CD4-positive, CD25-positive, alpha-beta regulatory T cell (primary cell): Measurements from ENCODE around the gene ALK. TPM values are rescaled to one million over a fixed set of nuclear protein-coding genes. Genes with fewer than 3 reads are reported as not detected.

ENCODE experiments used
- ATAC-seq, 2 donors: fragments of 150-1000 bp; cut with Tn5 transposase; one replicate each; pipeline ENCODE4 v1.10.0; 2021; ENCODE audit warnings: low read depth in 2 of 2, moderate number of reproducible peaks in 2 of 2, moderate library complexity in 1 of 2
- DNase-seq, 3 donors: peaks; one replicate each; pipeline versions ENCODE4 v3.0.0 to v3.0.0-alpha.2; 2012 to 2022; ENCODE audit warnings: mixed read lengths in 1 of 3
- H3K27ac ChIP-seq: one replicate; pipeline ENCODE4 v1.7.0; 2013; ENCODE audit warnings: mild to moderate bottlenecking, low read length; ENCODE audit not compliant: insufficient read depth, poor library complexity, severe bottlenecking
- H3K27me3 ChIP-seq: one replicate; pipeline ENCODE4 v1.7.0; 2013; ENCODE audit warnings: low read length; ENCODE audit not compliant: control insufficient read depth, insufficient read depth
- H3K36me3 ChIP-seq: one replicate; pipeline ENCODE4 v1.7.0; 2013; ENCODE audit warnings: mild to moderate bottlenecking, low read length, moderate library complexity; ENCODE audit not compliant: control insufficient read depth, insufficient read depth
- H3K4me1 ChIP-seq: 2 replicates; pipeline ENCODE4 v1.7.0; 2013; ENCODE audit warnings: mild to moderate bottlenecking, low read length; ENCODE audit not compliant: insufficient read depth, control insufficient read depth, poor library complexity, severe bottlenecking
- H3K4me3 ChIP-seq: one replicate; pipeline ENCODE4 v1.7.0; 2013; ENCODE audit warnings: low read depth, mild to moderate bottlenecking, low read length, moderate library complexity
- H3K9me3 ChIP-seq, 2 experiments: 1 replicate in 1 of 2; 2 replicates in 1 of 2; pipeline ENCODE4 v1.7.0; 2013; ENCODE audit warnings: low read length in 2 of 2, mild to moderate bottlenecking in 1 of 2, moderate library complexity in 1 of 2; ENCODE audit not compliant: control insufficient read depth in 2 of 2
- H3K27ac Mint-ChIP-seq, 3 donors: one replicate each; pipeline ENCODE4 v1.8.0; 2020 to 2022; ENCODE audit warnings: mild to moderate bottlenecking in 3 of 3, mixed read lengths in 3 of 3, moderate library complexity in 2 of 3
- H3K27me3 Mint-ChIP-seq: one replicate; pipeline ENCODE4 v1.8.0; 2022; ENCODE audit warnings: mild to moderate bottlenecking, mixed read lengths
- H3K36me3 Mint-ChIP-seq: one replicate; pipeline ENCODE4 v1.8.0; 2020; ENCODE audit warnings: mixed read lengths
- H3K4me1 Mint-ChIP-seq, 4 donors: one replicate each; pipeline ENCODE4 v1.8.0; 2020 to 2022; ENCODE audit warnings: mixed read lengths in 4 of 4, mild to moderate bottlenecking in 1 of 4
- H3K4me3 Mint-ChIP-seq, 4 donors: one replicate each; pipeline ENCODE4 v1.8.0; 2020 to 2022; ENCODE audit warnings: mild to moderate bottlenecking in 4 of 4, mixed read lengths in 4 of 4, moderate library complexity in 3 of 4
- H3K9me3 Mint-ChIP-seq, 7 donors: one replicate each; pipeline ENCODE4 v1.8.0; 2020 to 2022; ENCODE audit warnings: mixed read lengths in 7 of 7, mild to moderate bottlenecking in 3 of 7, moderate library complexity in 2 of 7
- polyA plus RNA-seq, 4 donors: library from polyadenylated mRNA; unstranded; fragments of 300-500 nt; fragmentation: Illumina TruSeq; gene quantifications; one replicate each; pipeline ENCODE4 v1.2.3, GENCODE V29; 2021
- total RNA-seq: library from RNA; stranded (reverse); gene quantifications from one replicate; pipeline ENCODE4 v1.2.3, GENCODE V29; 2022

Gene ALK
- total and polyA plus RNA-seq, 5 donors from 2014 or later, result not detected

GRCh38 chr2:29920631-29921559, 491 bp downstream of the ALK start:
- Histone ChIP-seq H3K27ac (no peak overlapping the region), H3K4me3 (no peak overlapping the region), H3K4me1 (peaks cover 3% of the 10 kb centered on the region), H3K36me3 (no peaks in the 10 kb centered on the region), H3K9me3 (no peaks in the 10 kb centered on the region), H3K27me3 (peaks cover 21% of the 10 kb centered on the region)
- Mint-ChIP-seq H3K4me1 (peaks cover 0 to 19% (median 5%) of the 10 kb centered on the region in 4 donors), H3K9me3 (peaks cover 0 to 3% (median 1%) of the 10 kb centered on the region in 7 donors), H3K27me3 (peaks cover 64% of the 10 kb centered on the region), H3K4me3 (peak overlapping the region in 2 of 4 donors; percentile 19 to 74), H3K27ac (no peak overlapping the region), H3K36me3 (no peaks in the 10 kb centered on the region)
- DNase-seq, result peak in 1 of 3 donors; percentile 5
- no peak for ATAC-seq

- ATAC-seq (no peak), DNase-seq (peak in 2 of 3 donors; percentile 22 to 35)
- H3K27ac ChIP-seq, result no peak overlapping the region
- H3K4me1 ChIP-seq, result peaks cover 3% of the 10 kb centered on the region
- Mint-ChIP-seq H3K9me3 (peaks cover 0 to 3% (median 0%) of the 10 kb centered on the region in 7 donors), H3K4me1 (peaks cover 0 to 19% (median 5%) of the 10 kb centered on the region in 4 donors), H3K27ac (no peak overlapping the region), H3K4me3 (no peak overlapping the region), H3K36me3 (no peaks in the 10 kb centered on the region), H3K27me3 (peaks cover 70% of the 10 kb centered on the region)
- H3K27me3 ChIP-seq, result peaks cover 21% of the 10 kb centered on the region
- H3K36me3 ChIP-seq, result no peaks in the 10 kb centered on the region
- no peaks in the 10 kb centered on the region for H3K9me3 ChIP-seq
- no peak overlapping the region for H3K4me3 ChIP-seq
These were observed 1.2 kb downstream of the ALK start for GRCh38 chr2:29920130-29920577.

GRCh38 chr2:29918941-29919340, 2.4 kb downstream of the ALK start:
- Histone ChIP-seq H3K36me3 (no peaks in the 10 kb centered on the region), H3K9me3 (no peaks in the 10 kb centered on the region), H3K27me3 (peaks cover 21% of the 10 kb centered on the region), H3K4me1 (peaks cover 3% of the 10 kb centered on the region), H3K4me3 (no peak overlapping the region), H3K27ac (no peak overlapping the region)
- no peak overlapping the region for H3K4me3 Mint-ChIP-seq
- H3K27me3 Mint-ChIP-seq, result peaks cover 73% of the 10 kb centered on the region
- ATAC-seq, result no peak
- H3K4me1 Mint-ChIP-seq, result peaks cover 0 to 19% (median 5%) of the 10 kb centered on the region in 4 donors
- H3K27ac Mint-ChIP-seq, result no peak overlapping the region
- no peaks in the 10 kb centered on the region for H3K36me3 Mint-ChIP-seq
- H3K9me3 Mint-ChIP-seq, result peaks cover 0 to 3% (median 0%) of the 10 kb centered on the region in 7 donors
- DNase-seq, result no peak

- H3K9me3 Mint-ChIP-seq, result peaks cover 0 to 3% (median 0%) of the 10 kb centered on the region in 7 donors
- peaks cover 0 to 19% (median 3%) of the 10 kb centered on the region in 4 donors for H3K4me1 Mint-ChIP-seq
- peaks cover 18% of the 10 kb centered on the region for H3K27me3 ChIP-seq
- H3K36me3 ChIP-seq, result no peaks in the 10 kb centered on the region
- no peak overlapping the region for H3K4me3 Mint-ChIP-seq
- DNase-seq (no peak), ATAC-seq (no peak)
- no peak overlapping the region for H3K27ac Mint-ChIP-seq
- peaks cover 62% of the 10 kb centered on the region for H3K27me3 Mint-ChIP-seq
- H3K4me1 ChIP-seq, result peaks cover 3% of the 10 kb centered on the region
- H3K27ac ChIP-seq, result no peak overlapping the region
- H3K9me3 ChIP-seq, result no peaks in the 10 kb centered on the region
- no peaks in the 10 kb centered on the region for H3K36me3 Mint-ChIP-seq
- H3K4me3 ChIP-seq, result no peak overlapping the region
These were observed 3.6 kb downstream of the ALK start for GRCh38 chr2:29917781-29918180.

- ATAC-seq, result no peak
- Mint-ChIP-seq H3K9me3 (peaks cover 0 to 3% (median 0%) of the 10 kb centered on the region in 7 donors), H3K27me3 (peaks cover 50% of the 10 kb centered on the region), H3K27ac (no peak overlapping the region), H3K4me3 (no peak overlapping the region), H3K4me1 (peaks cover 0 to 12% (median 3%) of the 10 kb centered on the region in 4 donors), H3K36me3 (no peaks in the 10 kb centered on the region)
- Histone ChIP-seq H3K4me1 (peaks cover 3% of the 10 kb centered on the region), H3K36me3 (no peaks in the 10 kb centered on the region), H3K27me3 (peaks cover 12% of the 10 kb centered on the region), H3K4me3 (no peak overlapping the region), H3K27ac (no peak overlapping the region), H3K9me3 (no peaks in the 10 kb centered on the region)
- DNase-seq, result no peak
These were observed 4.8 kb downstream of the ALK start for GRCh38 chr2:29916571-29916970.

GRCh38 chr2:29910960-29911359, 10.4 kb downstream of the ALK start:
- H3K36me3 ChIP-seq, result no peaks in the 10 kb centered on the region
- Mint-ChIP-seq H3K4me3 (no peak overlapping the region), H3K27ac (no peak overlapping the region), H3K36me3 (no peaks in the 10 kb centered on the region), H3K27me3 (peaks cover 14% of the 10 kb centered on the region), H3K4me1 (no peaks in the 10 kb centered on the region), H3K9me3 (peaks cover 0 to 4% (median 0%) of the 10 kb centered on the region in 7 donors)
- peaks cover 8% of the 10 kb centered on the region for H3K27me3 ChIP-seq
- ATAC-seq (no peak), DNase-seq (no peak)
- H3K4me3 ChIP-seq, result no peak overlapping the region
- H3K4me1 ChIP-seq, result no peaks in the 10 kb centered on the region
- H3K27ac ChIP-seq, result no peak overlapping the region
- no peaks in the 10 kb centered on the region for H3K9me3 ChIP-seq

- Histone ChIP-seq H3K36me3 (no peaks in the 10 kb centered on the region), H3K27ac (no peak overlapping the region), H3K4me1 (no peaks in the 10 kb centered on the region), H3K27me3 (peaks cover 8% of the 10 kb centered on the region), H3K4me3 (no peak overlapping the region), H3K9me3 (no peaks in the 10 kb centered on the region)
- no peak overlapping the region for H3K27ac Mint-ChIP-seq
- peaks cover 0 to 4% (median 0%) of the 10 kb centered on the region in 7 donors for H3K9me3 Mint-ChIP-seq
- H3K4me1 Mint-ChIP-seq, result no peaks in the 10 kb centered on the region
- no peaks in the 10 kb centered on the region for H3K36me3 Mint-ChIP-seq
- H3K27me3 Mint-ChIP-seq, result peaks cover 12% of the 10 kb centered on the region
- DNase-seq (no peak), ATAC-seq (no peak)
- no peak overlapping the region for H3K4me3 Mint-ChIP-seq
These were observed 10.9 kb downstream of the ALK start for GRCh38 chr2:29910465-29910864.
